Subcutaneous adipose tissue (tissue), 4 donors: ENCODE measurements around the gene ERBB4. TPM values are rescaled to one million over a fixed set of nuclear protein-coding genes. Genes with fewer than 3 reads are reported as not detected.

ENCODE experiments used
- CTCF ChIP-seq: fragments of 450-650 bp; IDR thresholded peaks from one replicate; pipeline ENCODE4 v1.5.1; 2016; ENCODE audit warnings: low read depth, mild to moderate bottlenecking, control low read depth, antibody characterized with exemption, moderate library complexity
- total RNA-seq, 4 donors: library from RNA; depleted of rRNA; stranded (reverse); fragments of >200 nt; gene quantifications; one replicate each; pipeline ENCODE4 v1.1.0, GENCODE V29; 2016

The ERBB4 gene
- total RNA-seq, 4 donors from 2014 or later, result 0.17 to 1.5 (median 0.71) TPM

GRCh38 chr2:212409560-212409959 lies 129.0 kb downstream of the ERBB4 start:
- TF ChIP-seq CTCF, result no peak

GRCh38 chr2:212408524-212408923 lies 130.1 kb downstream of the ERBB4 start:
- TF ChIP-seq CTCF, result no peak

GRCh38 chr2:212406716-212407115 lies 131.9 kb downstream of the ERBB4 start:
- TF ChIP-seq CTCF, result no peak

GRCh38 chr2:212402316-212402715 lies 136.3 kb downstream of the ERBB4 start:
- no peak for TF ChIP-seq CTCF

GRCh38 chr2:212398316-212398715 lies 140.3 kb downstream of the ERBB4 start:
- TF ChIP-seq CTCF, result no peak

- no peak for TF ChIP-seq CTCF
Measured at GRCh38 chr2:212392544-212392943, 146.1 kb downstream of the ERBB4 start.

GRCh38 chr2:212392043-212392442 lies 146.6 kb downstream of the ERBB4 start:
- TF ChIP-seq CTCF, result no peak
